Measurements from ENCODE around the gene GYG2. TPM values are rescaled to one million over a fixed set of nuclear protein-coding genes. Genes with fewer than 3 reads are reported as not detected.

Gene GYG2
- total and polyA plus RNA-seq, 2 of the 8 experiments (the other 6 are each of a cell fraction or from before 2014, with no cell fraction given), result 52.8 to 65.3 TPM

DNA sequence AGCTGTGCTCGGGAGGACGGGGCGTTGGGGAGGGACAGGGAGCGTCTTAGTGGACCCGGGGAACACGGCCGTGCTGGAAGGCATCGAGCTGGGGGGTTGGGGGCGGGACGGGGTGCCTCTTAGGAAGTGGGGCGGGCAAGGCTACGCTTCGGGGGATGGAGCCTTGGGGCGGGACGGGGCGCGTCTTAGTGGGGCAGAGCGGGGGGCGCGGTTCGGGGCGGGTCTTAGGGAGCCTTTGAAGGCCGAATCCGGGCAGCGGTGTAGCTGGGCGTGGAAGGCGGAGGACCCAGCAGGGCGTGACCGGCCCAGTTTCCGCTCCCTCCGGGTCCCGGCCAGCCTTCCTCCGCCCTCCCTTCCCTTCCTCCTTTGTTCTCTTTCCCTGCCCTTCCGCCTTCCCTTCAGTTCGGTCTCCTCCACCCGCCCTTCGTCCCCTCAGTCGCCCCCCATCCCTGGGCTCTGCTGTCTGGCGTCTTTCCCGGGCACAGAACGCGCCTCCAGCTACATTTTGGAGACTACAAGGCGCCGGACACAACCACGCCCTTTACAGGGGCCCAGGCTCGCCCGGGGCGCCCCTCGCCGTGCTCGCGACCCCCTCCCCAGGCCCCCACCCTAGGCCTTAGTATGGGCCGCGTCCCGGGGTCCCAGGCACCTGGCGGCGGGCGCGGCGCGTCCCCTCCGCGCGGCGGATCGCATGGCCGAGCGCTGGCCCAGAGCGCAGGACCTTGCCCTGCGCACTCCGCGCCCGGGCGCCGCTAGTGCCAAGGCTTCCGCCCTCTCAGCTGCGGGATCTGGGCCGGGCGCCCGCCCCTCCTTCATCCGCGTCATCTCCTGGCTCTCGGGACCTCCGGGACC, 100.1 kb downstream of the GYG2 start, which contains the start of gene ARSD (continued):
- TF ChIP-seq RNF2 (IDR thresholded peaks at IDR 0.05; ENCODE audit: borderline replicate concordance, low read depth, low read length, missing control alignments, poor library complexity, severe bottlenecking), result no peak
